Small intestine (tissue), 7 donors: Measurements from ENCODE around the gene KCNN3. TPM values are rescaled to one million over a fixed set of nuclear protein-coding genes. Genes with fewer than 3 reads are reported as not detected.
"Not testable (repeated sequence)": the region's sequence is repeated elsewhere in the genome, so short reads cannot be mapped to it uniquely, and the experiment has no call there.

Experiments
- DNase-seq, 2 donors: peaks; one replicate each; pipeline versions ENCODE4 v3.0.0 to v3.0.0-alpha.2; 2013
- FAIRE-seq: peaks from 2 replicates; lab custom pipeline; 2012; peaks lifted over from hg19 to GRCh38; lab: Jason Lieb, UNC
- H3K27ac ChIP-seq, 3 donors: one replicate each; pipeline ENCODE4 v1.5.1; 2013; ENCODE audit warnings: low read length in 2 of 3, mild to moderate bottlenecking in 2 of 3, control low read depth in 1 of 3, inconsistent platforms in 1 of 3, low read depth in 1 of 3, moderate library complexity in 1 of 3
- H3K27me3 ChIP-seq, 3 donors: one replicate each; pipeline ENCODE4 v1.6.1; 2013; ENCODE audit warnings: low read length in 3 of 3, inconsistent platforms in 1 of 3; ENCODE audit not compliant: control insufficient read depth in 3 of 3, insufficient read depth in 3 of 3
- H3K36me3 ChIP-seq, 3 donors: one replicate each; pipeline ENCODE4 v1.6.1; 2013; ENCODE audit warnings: low read length in 3 of 3, inconsistent platforms in 1 of 3, low read depth in 1 of 3, mild to moderate bottlenecking in 1 of 3, moderate library complexity in 1 of 3; ENCODE audit not compliant: control insufficient read depth in 3 of 3, insufficient read depth in 2 of 3
- H3K4me1 ChIP-seq, 3 donors: one replicate each; pipeline ENCODE4 v1.6.1; 2013; ENCODE audit warnings: low read length in 2 of 3, inconsistent platforms in 1 of 3, low read depth in 1 of 3, mild to moderate bottlenecking in 1 of 3, moderate library complexity in 1 of 3; ENCODE audit not compliant: control insufficient read depth in 3 of 3, insufficient read depth in 2 of 3
- H3K4me3 ChIP-seq, 3 donors: one replicate each; pipeline ENCODE4 v1.5.1; 2013; ENCODE audit warnings: low read length in 3 of 3, control low read depth in 1 of 3, inconsistent platforms in 1 of 3, low read depth in 1 of 3, mild to moderate bottlenecking in 1 of 3, moderate library complexity in 1 of 3
- H3K9me3 ChIP-seq, 2 donors: one replicate each; pipeline ENCODE4 v1.6.1; 2013; ENCODE audit warnings: low read depth in 1 of 2, low read length in 1 of 2; ENCODE audit not compliant: control insufficient read depth in 2 of 2, insufficient read depth in 1 of 2
- WGBS, 3 donors: extraction: QIAGEN DNeasy Blood & Tissue Kit; methylation state at CpG; one replicate each; pipeline ENCODE4 v1.1.7; 2013; 5-methylcytosine and 5-hydroxymethylcytosine counted together
- polyA plus RNA-seq, 4 donors: library from polyadenylated mRNA; stranded (reverse) in 3 of 4; unstranded in 1 of 4; fragments of 200-250 nt in 3 of 4; fragments of 120-200 nt in 1 of 4; gene quantifications; one replicate each; pipeline versions ENCODE4 v1.2.1 to v1.2.3, GENCODE V29; 2013
- donor health status: healthy with polysubstance abuse.
- donor health status: control.
- donor health status: control.
- donor health status: Bipolar disorder and iron deficiency.
- donor health status: healthy.

KCNN3 gene
- polyA plus RNA-seq, 4 donors = 0.27 to 1.6 (median 0.94) TPM

DNA sequence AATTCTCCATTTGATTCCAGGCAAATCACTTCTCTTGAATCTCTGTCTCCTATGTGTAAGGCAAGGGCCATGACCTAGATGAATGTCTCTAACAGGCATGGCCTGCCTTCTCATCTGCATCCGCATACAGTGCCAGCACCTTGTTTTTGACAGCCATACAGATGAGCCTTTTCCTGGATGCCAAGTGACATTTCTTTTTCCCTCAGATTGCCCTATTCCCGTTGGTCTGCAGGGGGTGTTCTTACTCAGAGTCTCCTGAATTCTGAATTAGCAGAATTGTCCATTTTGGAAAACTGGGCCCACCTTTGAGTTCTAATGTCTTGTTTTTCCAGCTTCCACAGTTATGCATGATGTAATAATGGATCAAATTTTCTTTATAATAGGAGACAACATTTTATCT lies 174.1 kb downstream of the KCNN3 start:
- 49 to 52% (median 49%) methylated on average over 2 of the region's 2 CpGs for WGBS, 3 donors
- no peak for DNase-seq
- Histone ChIP-seq H3K27ac (no peak overlapping the region), H3K36me3 (no peaks in the 10 kb centered on the region), H3K4me1 (no peaks in the 10 kb centered on the region), H3K27me3 (peaks cover 0 to 8% (median 6%) of the 10 kb centered on the region in 3 donors), H3K9me3 (no peaks in the 10 kb centered on the region), H3K4me3 (no peak overlapping the region)
- FAIRE-seq = no peak

DNA sequence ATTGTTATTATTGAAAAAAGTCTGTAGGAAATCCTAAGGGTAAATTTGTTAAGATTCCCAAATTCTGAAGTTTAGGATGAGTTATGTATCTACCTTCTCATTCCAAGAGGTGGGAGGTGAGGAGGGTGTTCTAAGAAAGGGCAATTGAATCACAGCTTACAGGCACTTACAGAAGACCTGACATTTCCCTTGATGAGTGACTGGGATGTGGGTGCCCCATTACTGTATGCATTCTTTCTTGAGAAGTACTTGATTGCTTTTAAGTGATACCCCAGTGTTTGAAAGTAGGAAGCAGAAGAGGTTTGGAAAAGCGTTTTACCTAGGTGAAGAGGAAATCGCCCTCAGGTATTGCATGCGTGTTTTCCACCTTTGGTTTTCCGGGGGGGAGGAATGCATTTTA lies 175.1 kb downstream of the KCNN3 start:
- no peaks in the 10 kb centered on the region for H3K36me3 ChIP-seq
- no peak overlapping the region for H3K27ac ChIP-seq
- WGBS, 3 donors = 85 to 87% (median 86%) methylated on average over 4 of the region's 4 CpGs
- H3K9me3 ChIP-seq = no peaks in the 10 kb centered on the region
- no peak for DNase-seq
- FAIRE-seq = no peak
- H3K4me1 ChIP-seq = no peaks in the 10 kb centered on the region
- H3K4me3 ChIP-seq = no peak overlapping the region
- H3K27me3 ChIP-seq = peaks cover 0 to 8% (median 6%) of the 10 kb centered on the region in 3 donors

DNA sequence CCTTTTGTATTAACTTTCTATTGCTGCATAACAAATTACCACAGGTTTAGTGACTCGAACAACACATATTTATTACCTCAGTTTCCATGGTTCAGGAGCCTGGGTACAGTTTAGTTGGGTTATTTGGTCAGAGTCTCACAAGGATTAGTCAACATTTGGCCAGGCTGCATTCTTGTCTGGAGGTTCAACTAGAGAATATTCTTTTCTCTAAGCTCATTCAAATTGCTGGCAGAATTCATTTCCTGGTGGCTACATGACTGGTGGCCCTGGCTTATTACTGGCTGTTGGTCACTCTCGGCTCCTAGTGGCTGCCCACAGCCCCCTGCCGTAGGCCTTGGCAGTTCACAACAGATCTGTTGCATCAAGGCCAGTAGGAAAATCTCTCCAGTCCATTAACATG lies 181.0 kb downstream of the KCNN3 start:
- Histone ChIP-seq H3K27ac (no peak overlapping the region), H3K27me3 (peaks cover 0 to 8% (median 3%) of the 10 kb centered on the region in 3 donors), H3K36me3 (no peaks in the 10 kb centered on the region), H3K4me1 (no peaks in the 10 kb centered on the region), H3K9me3 (no peaks in the 10 kb centered on the region), H3K4me3 (no peak overlapping the region)
- DNase-seq = no peak
- FAIRE-seq = no peak
- 61 to 73% (median 73%) methylated on average over 3 of the region's 3 CpGs for WGBS, 3 donors

DNA sequence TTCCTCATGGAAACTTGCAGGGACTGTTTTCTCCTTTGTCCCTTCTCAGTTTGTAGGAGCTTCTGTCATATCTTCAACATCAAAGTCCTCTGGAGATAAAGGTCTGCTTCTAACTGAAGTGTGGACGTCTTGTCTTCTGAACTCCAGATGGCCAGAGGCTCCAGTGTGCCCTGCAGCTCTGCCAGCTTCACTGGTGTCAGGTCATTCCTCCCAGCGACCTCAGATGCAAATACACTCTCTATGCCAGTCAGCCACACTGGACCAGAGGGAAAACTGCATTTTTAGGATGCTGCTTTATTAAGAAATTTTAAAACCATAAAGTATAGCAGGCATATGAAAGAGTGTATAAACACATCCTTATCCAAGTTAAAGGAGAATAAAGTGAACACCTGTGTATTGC lies 183.6 kb downstream of the KCNN3 start:
- no peak for DNase-seq
- Histone ChIP-seq H3K36me3 (no peaks in the 10 kb centered on the region), H3K27ac (no peak overlapping the region), H3K27me3 (peaks cover 0 to 8% (median 4%) of the 10 kb centered on the region in 3 donors), H3K4me3 (no peak overlapping the region), H3K4me1 (no peaks in the 10 kb centered on the region), H3K9me3 (no peaks in the 10 kb centered on the region)
- WGBS, 3 donors = 5 to 27% (median 24%) methylated on average over 2 of the region's 2 CpGs
- FAIRE-seq = no peak

DNA sequence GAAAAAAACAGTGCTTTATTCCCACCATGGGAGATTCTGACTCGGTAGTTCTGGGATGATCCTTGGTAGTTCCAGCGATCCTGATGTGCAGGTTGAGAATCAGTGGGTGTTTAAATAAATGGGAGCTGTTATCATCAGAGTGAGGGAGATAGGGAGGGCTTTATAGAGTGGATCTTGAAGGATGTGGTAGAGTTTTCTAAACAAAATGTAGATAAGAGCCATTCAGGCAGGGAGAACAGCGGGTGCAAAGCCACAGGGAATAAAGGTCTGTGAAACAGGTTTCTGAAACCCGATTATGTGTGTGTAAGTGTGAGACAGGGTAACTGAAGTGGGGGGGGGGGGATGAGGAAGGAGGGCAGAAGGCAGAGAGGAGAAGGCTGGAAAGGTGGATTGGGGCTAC lies 186.3 kb downstream of the KCNN3 start:
- no peak for FAIRE-seq
- Histone ChIP-seq H3K9me3 (no peaks in the 10 kb centered on the region), H3K36me3 (no peaks in the 10 kb centered on the region), H3K27ac (no peak overlapping the region), H3K4me3 (no peak overlapping the region), H3K4me1 (no peaks in the 10 kb centered on the region), H3K27me3 (peaks cover 0 to 8% (median 4%) of the 10 kb centered on the region in 3 donors)
- 31 to 55% (median 49%) methylated on average over 4 of the region's 4 CpGs for WGBS, 3 donors
- DNase-seq = no peak

DNA sequence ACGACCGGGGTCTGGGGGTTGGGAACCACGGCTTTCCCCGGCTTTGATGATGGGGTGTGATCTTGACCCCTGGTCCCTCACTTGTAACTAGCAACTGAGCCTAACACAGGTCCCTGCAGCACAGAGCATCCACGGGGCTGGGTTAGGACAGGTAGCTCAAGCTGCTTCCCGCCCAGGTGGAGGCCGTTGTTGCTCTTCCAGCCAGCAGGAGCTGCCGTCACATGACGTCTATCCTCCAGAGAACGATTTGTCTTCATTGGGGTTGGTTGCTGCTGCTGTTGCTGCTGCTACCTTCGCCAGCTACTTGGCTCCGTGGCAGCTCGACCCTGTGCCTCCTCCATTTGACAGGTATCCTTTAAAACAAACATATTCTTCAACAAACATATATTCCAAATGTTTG lies 187.8 kb downstream of the KCNN3 start:
- Histone ChIP-seq H3K4me1 (no peaks in the 10 kb centered on the region), H3K4me3 (no peak overlapping the region), H3K27ac (no peak overlapping the region), H3K27me3 (peaks cover 0 to 8% (median 4%) of the 10 kb centered on the region in 3 donors), H3K9me3 (no peaks in the 10 kb centered on the region), H3K36me3 (no peaks in the 10 kb centered on the region)
- FAIRE-seq (no peak), DNase-seq (no peak)
- 63 to 68% (median 64%) methylated on average over 12 to 13 of the region's 13 CpGs for WGBS, 3 donors

DNA sequence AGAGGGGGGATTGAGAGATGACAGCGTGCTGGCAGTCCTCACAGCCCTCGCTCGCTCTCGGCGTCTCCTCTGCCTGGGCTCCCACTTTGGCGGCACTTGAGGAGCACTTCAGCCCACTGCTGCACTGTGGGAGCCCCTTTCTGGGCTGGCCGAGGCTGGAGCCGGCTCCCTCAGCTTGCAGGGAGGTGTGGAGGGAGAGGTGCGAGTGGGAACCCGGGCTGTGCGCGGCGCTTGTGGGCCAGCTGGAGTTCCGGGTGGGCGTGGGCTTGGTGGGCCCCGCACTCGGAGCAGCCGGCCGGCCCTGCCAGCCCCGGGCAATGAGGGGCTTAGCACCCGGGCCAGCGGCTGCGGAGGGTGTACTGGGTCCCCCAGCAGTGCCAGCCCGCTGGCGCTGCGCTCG lies 192.2 kb downstream of the KCNN3 start:
- H3K4me3 ChIP-seq, H3K27ac ChIP-seq, DNase-seq, H3K27me3 ChIP-seq, H3K4me1 ChIP-seq, FAIRE-seq, H3K36me3 ChIP-seq, H3K9me3 ChIP-seq: not testable (repeated sequence)
- WGBS, 3 donors = 92 to 97% (median 96%) methylated on average over 12 to 27 of the region's 27 CpGs

DNA sequence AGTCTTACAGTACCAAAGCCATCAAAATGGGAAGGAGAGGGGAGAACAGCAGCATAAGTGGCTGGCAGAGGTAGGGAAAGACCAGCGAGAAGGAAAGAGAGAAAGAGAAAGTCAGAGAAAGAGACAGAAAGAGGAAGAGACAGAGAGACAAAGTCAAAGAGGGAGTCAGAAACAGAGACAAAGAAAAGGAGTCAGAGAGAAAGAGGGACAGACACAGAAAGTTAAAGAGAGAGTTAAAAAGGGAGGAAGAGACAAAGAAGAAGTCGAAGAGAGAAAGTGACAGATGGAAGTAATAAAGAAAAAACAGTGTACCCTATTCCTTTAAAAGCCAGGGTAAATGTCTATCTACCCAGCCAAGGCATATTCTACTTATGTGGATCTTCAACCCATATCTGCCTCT lies 193.2 kb downstream of the KCNN3 start:
- not testable (repeated sequence) for DNase-seq, H3K27me3 ChIP-seq, H3K36me3 ChIP-seq, H3K4me3 ChIP-seq, H3K9me3 ChIP-seq, H3K4me1 ChIP-seq, FAIRE-seq, H3K27ac ChIP-seq
- WGBS, 3 donors = 72 to 80% (median 74%) methylated on average over 2 of the region's 2 CpGs

DNA sequence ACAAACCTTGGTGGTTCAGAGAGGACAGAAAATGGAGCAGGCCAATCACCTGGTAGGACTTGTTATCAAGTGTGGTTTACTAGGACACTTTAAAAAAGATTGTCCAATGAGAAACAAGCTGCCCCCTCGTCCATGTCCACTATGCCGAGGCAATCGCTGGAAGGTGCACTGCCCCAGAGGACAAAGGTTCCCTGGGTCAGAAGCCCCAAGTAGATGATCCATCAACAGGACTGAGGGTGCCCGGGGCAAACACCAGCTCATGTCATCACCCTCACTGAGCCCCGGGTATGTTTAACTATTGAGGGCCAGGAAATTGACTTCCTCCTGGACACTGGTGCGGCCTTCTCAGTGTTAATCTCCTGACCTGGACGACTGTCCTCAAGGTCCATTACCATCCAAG lies 195.6 kb downstream of the KCNN3 start:
- not testable (repeated sequence) for H3K36me3 ChIP-seq, H3K9me3 ChIP-seq, DNase-seq, H3K27ac ChIP-seq, H3K4me1 ChIP-seq, FAIRE-seq, H3K4me3 ChIP-seq, H3K27me3 ChIP-seq
- WGBS, 3 donors = 62 to 81% (median 64%) methylated on average over 7 of the region's 7 CpGs
